Measurements from ENCODE around the gene AGPAT3.

The AGPAT3 gene

DNA sequence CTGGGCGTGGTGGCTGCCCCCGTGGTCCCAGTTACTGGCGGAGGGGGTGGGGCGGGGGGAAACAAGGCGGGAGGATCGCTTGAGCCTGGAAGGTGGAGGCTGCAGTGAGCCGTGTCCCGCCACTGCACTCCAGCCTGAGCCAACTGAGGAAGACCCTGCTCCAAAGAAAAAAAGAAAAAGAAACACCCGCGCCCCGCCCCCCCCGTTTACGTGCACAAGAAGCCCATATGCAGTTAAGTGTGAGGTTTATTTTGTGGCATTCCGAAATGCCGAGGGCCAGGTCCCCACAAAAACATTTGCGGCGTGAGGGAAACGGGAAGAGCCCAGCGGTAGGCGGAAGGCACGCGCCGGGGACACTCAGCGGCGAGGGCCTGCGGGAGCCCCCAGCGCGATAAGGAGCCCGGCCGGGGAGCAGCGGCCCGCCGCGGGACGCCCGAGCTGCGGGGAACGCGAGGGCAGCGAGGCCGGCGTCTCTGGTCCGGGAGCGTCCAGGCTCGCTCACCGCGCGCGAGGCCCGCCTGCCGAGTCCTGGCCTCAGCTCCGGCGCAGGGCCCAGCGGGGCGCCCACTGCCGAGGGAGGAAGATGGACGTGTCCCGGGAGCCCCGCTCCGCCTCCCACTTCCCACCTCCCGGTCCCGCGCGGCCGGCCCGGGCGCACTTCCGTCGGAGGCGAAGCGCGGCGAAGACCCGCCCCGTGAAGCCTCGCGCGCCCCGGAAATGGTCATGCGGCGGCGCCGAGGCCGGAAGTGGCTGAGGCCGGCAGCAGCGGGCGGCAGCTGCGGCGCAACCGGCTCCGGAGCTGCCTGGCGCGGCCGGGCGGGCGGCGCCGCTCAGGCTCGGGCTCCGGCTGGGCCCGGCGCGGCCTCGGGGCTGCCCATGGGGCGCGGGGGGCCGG is 146.8 kb downstream of the AGPAT3 start, which contains the start of gene TRAPPC10:
Gene TRAPPC10 (plus strand): TSS at position 731 of the 895 bp plus-strand sequence. CDS start 185 bp downstream, outside the sequence.
- Histone ChIP-seq H3K9me3 (ENCODE audit: control insufficient read depth, insufficient read depth, low read length) (no peaks in the 10 kb centered on the region), H3K4me3 (ENCODE audit: low read length) (peak within 1 kb of the TSS; percentile 76), H3K27me3 (ENCODE audit: control insufficient read depth, insufficient read depth, low read length) (no peaks in the 10 kb centered on the region), H3K36me3 (ENCODE audit: control insufficient read depth, insufficient read depth, low read length) (no peaks in the 10 kb centered on the region), H3K4me1 (ENCODE audit: control insufficient read depth, insufficient read depth, low read length) (peaks cover 1% of the 10 kb centered on the region; the same call in 1 of the 2 replicates), H3K27ac (ENCODE audit: low read length) (no peak within 1 kb of the TSS)
- peak; percentile 41 for DNase-seq (ENCODE audit: low read depth, low spot score)
- no CpG with 5 or more reads among the region's 107 CpGs for WGBS (ENCODE audit: insufficient coverage, insufficient read length)

DNA sequence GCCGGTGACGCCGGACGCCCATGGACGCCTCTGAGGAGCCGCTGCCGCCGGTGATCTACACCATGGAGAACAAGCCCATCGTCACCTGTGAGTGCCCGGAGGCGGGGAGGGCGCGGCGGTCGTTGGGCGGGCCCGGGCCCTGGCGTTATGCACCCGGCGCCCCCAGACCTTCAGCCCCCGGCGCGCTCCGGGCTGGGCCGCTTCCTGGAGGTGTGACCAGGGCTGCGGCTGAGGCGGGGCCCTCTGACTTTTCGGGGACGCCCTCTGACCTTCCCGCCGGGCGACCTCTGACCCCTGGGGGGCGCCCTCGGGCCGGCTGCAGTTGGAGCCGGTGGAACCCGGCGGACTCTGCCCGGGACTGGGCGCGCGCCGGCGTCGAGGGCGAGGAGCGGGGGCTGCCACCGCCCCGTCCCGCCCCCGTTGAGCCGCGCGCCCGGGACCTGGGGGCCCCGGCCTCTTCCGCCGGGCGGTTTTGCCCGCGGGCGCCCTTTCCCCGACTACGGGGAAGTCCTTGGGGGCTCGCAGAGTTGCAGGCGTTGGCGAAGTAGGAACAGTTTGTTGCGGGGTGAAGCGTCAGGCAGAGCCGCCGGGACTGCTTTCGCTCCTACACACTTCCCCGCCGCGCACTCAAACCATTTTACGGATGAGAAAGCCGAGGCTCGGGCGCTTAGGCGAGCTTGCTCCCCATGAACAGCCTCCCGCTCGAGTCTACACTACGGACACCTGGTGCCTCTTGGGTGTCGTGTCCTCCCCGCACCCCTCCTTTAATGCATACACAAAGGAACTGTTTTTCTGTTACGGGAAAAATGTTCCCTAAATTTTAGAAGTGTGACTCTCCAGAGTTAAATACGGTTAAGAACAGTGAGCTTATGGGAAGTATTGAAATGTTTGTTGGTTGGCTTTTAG is 147.7 kb downstream of the AGPAT3 start:
- no peaks in the 10 kb centered on the region for H3K36me3 ChIP-seq (ENCODE audit: control insufficient read depth, insufficient read depth, low read length)
- peak overlapping the region; percentile 76 for H3K4me3 ChIP-seq (ENCODE audit: low read length)
- H3K27me3 ChIP-seq (ENCODE audit: control insufficient read depth, insufficient read depth, low read length) = no peaks in the 10 kb centered on the region
- H3K9me3 ChIP-seq (ENCODE audit: control insufficient read depth, insufficient read depth, low read length) = no peaks in the 10 kb centered on the region
- H3K27ac ChIP-seq (ENCODE audit: low read length) = no peak overlapping the region
- peaks cover 1% of the 10 kb centered on the region; the same call in 1 of the 2 replicates for H3K4me1 ChIP-seq (ENCODE audit: control insufficient read depth, insufficient read depth, low read length)
- DNase-seq (ENCODE audit: low read depth, low spot score) = peak; percentile 37
- WGBS (ENCODE audit: insufficient coverage, insufficient read length) = no CpG with 5 or more reads among the region's 87 CpGs

DNA sequence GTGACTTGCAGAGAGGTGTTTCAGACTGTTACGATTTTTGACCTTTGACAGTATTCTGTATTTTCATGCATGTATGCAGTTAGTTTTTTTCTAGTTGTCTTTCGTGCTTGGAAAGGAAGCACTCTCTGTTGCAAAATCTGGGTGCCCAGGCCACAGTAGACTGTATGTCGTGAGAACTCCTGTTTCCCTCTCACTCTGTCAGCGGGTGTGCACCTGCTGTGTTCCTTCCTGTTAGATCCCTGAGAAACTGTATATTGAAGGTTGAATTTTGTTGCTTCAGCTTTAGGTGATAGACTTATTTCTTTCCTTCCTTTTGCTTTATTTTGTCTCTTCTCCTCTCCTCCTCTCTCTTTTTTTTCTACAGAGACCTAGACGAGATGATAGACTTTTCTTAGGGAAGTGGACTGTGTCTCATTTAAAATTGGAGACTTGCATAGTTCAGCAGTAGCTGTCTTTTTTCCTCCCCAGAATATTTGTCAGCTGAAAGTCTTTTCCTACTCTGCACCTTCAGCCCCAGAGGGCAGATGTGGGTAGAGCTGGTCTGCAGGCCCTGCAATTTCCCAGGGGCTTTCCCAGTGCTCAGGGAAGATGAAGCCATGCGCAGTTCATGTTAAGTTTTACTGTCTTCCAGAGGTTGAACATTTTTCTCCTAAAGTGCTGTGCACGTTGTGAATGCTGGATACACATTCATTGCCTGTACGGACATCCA is 148.5 kb downstream of the AGPAT3 start:
- Histone ChIP-seq H3K4me1 (ENCODE audit: control insufficient read depth, insufficient read depth, low read length) (peaks cover 1% of the 10 kb centered on the region; the same call in 1 of the 2 replicates), H3K4me3 (ENCODE audit: low read length) (peak overlapping the region; percentile 76; the same call in 1 of the 2 replicates), H3K36me3 (ENCODE audit: control insufficient read depth, insufficient read depth, low read length) (no peaks in the 10 kb centered on the region), H3K27me3 (ENCODE audit: control insufficient read depth, insufficient read depth, low read length) (no peaks in the 10 kb centered on the region), H3K9me3 (ENCODE audit: control insufficient read depth, insufficient read depth, low read length) (no peaks in the 10 kb centered on the region), H3K27ac (ENCODE audit: low read length) (no peak overlapping the region)
- no CpG with 5 or more reads among the region's 8 CpGs for WGBS (ENCODE audit: insufficient coverage, insufficient read length)
- no peak for DNase-seq (ENCODE audit: low read depth, low spot score)

DNA sequence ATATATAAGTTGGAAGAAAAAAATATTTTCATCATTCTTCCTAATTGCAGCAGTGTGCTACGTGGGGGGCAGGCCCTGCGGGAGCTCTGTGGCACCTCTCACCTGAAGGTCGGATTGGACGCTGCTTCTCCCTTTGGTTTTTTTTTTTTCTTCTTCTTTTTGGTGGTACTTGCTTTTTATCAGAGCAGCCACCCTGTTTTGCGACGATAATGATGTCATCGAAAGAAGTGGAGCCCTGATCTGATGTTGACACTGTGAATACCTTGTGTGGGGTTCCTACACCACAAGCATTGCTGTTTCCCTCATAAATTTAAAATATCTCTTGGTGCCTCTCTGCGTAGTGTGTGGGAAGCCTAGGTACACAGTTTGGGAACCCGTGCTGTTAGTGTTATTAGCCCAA is 152.6 kb downstream of the AGPAT3 start:
- Histone ChIP-seq H3K4me1 (ENCODE audit: control insufficient read depth, insufficient read depth, low read length) (peaks cover 1% of the 10 kb centered on the region; the same call in 1 of the 2 replicates), H3K27me3 (ENCODE audit: control insufficient read depth, insufficient read depth, low read length) (no peaks in the 10 kb centered on the region), H3K36me3 (ENCODE audit: control insufficient read depth, insufficient read depth, low read length) (no peaks in the 10 kb centered on the region), H3K4me3 (ENCODE audit: low read length) (no peak overlapping the region), H3K9me3 (ENCODE audit: control insufficient read depth, insufficient read depth, low read length) (no peaks in the 10 kb centered on the region), H3K27ac (ENCODE audit: low read length) (no peak overlapping the region)
- no CpG with 5 or more reads among the region's 9 CpGs for WGBS (ENCODE audit: insufficient coverage, insufficient read length)
- DNase-seq (ENCODE audit: low read depth, low spot score) = no peak

DNA sequence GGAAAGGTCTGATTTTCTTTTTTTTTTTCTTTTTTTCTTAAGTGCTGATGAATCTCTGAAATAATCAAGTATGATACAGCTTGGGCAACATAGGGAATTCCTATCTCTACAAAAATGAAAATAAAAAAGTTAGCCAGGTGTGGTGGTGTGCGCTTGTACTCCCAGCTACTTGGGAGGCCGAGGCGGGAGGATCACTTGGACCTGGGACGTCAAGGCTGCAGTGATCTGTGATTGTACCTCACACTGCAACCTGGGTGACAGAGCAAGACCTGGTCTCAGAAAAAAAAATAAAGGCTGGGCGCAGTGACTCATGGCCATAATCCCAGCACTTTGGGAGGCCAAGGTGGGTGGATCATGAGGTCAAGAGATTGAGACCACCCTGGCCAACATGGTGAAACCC is 153.1 kb downstream of the AGPAT3 start:
- H3K36me3 ChIP-seq (ENCODE audit: control insufficient read depth, insufficient read depth, low read length) = no peaks in the 10 kb centered on the region
- no peaks in the 10 kb centered on the region for H3K9me3 ChIP-seq (ENCODE audit: control insufficient read depth, insufficient read depth, low read length)
- no CpG with 5 or more reads among the region's 5 CpGs for WGBS (ENCODE audit: insufficient coverage, insufficient read length)
- peaks cover 1% of the 10 kb centered on the region; the same call in 1 of the 2 replicates for H3K4me1 ChIP-seq (ENCODE audit: control insufficient read depth, insufficient read depth, low read length)
- no peak overlapping the region for H3K4me3 ChIP-seq (ENCODE audit: low read length)
- no peak for DNase-seq (ENCODE audit: low read depth, low spot score)
- H3K27me3 ChIP-seq (ENCODE audit: control insufficient read depth, insufficient read depth, low read length) = no peaks in the 10 kb centered on the region
- no peak overlapping the region for H3K27ac ChIP-seq (ENCODE audit: low read length)

DNA sequence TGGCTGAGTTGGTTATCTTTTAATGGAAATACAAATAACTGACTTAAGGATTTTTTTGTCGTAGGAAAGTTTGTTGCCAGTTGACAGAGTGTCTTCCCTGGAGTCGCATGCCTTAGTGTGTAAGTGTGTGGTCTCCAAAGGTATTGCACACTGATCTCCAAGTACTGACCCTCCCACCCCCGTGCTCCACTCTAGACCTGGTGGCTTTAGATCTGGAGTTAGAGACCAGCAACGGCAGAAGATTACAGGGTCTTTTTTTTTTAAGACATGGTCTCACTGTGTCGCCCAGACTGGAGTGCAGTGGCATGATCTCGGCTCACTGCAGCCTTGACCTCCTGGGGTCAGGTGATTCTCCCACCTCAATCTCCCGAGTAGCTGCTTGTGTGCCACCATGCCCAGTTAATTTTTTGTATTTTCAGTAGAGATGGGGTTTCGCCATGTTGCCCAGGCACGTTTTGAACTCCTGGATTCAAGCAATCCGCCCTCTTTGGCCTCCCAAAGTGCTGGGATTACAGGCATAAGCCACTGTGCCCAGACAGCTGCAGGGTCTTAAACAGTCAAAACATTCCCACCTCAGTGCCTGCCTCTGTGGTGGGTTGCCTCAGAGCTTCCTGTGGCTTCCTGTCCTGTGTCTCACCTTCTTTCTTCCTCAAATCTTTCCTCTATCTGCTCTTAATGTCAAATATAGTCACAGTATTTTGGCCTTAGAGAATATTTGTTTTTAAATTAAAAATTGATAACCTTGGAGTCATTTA is 154.0 kb downstream of the AGPAT3 start:
- Histone ChIP-seq H3K9me3 (ENCODE audit: control insufficient read depth, insufficient read depth, low read length) (no peaks in the 10 kb centered on the region), H3K27me3 (ENCODE audit: control insufficient read depth, insufficient read depth, low read length) (no peaks in the 10 kb centered on the region), H3K4me3 (ENCODE audit: low read length) (no peak overlapping the region), H3K36me3 (ENCODE audit: control insufficient read depth, insufficient read depth, low read length) (no peaks in the 10 kb centered on the region), H3K27ac (ENCODE audit: low read length) (no peak overlapping the region), H3K4me1 (ENCODE audit: control insufficient read depth, insufficient read depth, low read length) (no peaks in the 10 kb centered on the region)
- no CpG with 5 or more reads among the region's 10 CpGs for WGBS (ENCODE audit: insufficient coverage, insufficient read length)
- DNase-seq (ENCODE audit: low read depth, low spot score) = no peak

DNA sequence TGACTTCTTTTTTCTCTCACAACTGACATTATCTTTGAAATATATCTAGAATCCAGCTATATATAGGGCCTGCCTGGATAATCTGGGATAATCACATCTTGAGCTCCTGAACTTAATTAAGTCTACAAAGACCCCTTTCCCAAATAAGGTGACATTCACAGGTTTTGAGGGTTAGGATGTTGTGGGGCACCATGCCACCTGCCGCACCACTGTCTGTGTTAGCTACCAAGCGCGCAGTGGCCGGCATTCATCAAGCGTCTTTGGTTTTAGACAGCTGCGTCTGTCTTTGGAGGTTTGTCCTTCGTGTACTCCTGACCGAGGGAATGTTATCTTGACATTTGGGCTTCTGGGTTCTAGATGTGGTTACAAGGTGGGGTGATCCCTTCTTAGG is 154.5 kb downstream of the AGPAT3 start:
- Histone ChIP-seq H3K4me3 (ENCODE audit: low read length) (no peak overlapping the region), H3K27me3 (ENCODE audit: control insufficient read depth, insufficient read depth, low read length) (no peaks in the 10 kb centered on the region), H3K27ac (ENCODE audit: low read length) (no peak overlapping the region), H3K9me3 (ENCODE audit: control insufficient read depth, insufficient read depth, low read length) (no peaks in the 10 kb centered on the region), H3K36me3 (ENCODE audit: control insufficient read depth, insufficient read depth, low read length) (no peaks in the 10 kb centered on the region), H3K4me1 (ENCODE audit: control insufficient read depth, insufficient read depth, low read length) (no peaks in the 10 kb centered on the region)
- no CpG with 5 or more reads among the region's 8 CpGs for WGBS (ENCODE audit: insufficient coverage, insufficient read length)
- no peak for DNase-seq (ENCODE audit: low read depth, low spot score)

DNA sequence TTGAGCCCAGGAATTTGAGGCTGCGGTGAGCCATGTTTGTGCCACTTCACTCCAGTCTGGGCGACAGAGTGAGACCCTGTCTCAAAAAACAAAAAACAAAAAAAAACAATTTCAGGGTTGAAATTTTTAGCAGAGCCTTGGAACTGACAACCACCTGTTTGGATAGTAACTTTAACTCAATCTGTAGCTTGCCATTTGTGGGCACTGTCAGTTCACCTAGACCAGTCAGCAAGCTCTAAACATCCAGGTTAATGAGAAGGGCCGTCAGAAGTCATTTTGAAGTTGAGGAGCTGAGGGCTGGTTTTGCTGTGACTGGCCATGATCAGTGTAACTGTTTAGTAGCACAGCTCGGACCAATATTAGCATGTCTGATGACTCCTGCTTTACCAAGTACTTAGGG is 155.5 kb downstream of the AGPAT3 start:
- H3K4me3 ChIP-seq (ENCODE audit: low read length) = no peak overlapping the region
- no peak overlapping the region for H3K27ac ChIP-seq (ENCODE audit: low read length)
- H3K9me3 ChIP-seq (ENCODE audit: control insufficient read depth, insufficient read depth, low read length) = no peaks in the 10 kb centered on the region
- no peak for DNase-seq (ENCODE audit: low read depth, low spot score)
- H3K4me1 ChIP-seq (ENCODE audit: control insufficient read depth, insufficient read depth, low read length) = peaks cover 3% of the 10 kb centered on the region; the same call in 1 of the 2 replicates
- no peaks in the 10 kb centered on the region for H3K27me3 ChIP-seq (ENCODE audit: control insufficient read depth, insufficient read depth, low read length)
- WGBS (ENCODE audit: insufficient coverage, insufficient read length) = no CpG with 5 or more reads among the region's 4 CpGs
- H3K36me3 ChIP-seq (ENCODE audit: control insufficient read depth, insufficient read depth, low read length) = no peaks in the 10 kb centered on the region

DNA sequence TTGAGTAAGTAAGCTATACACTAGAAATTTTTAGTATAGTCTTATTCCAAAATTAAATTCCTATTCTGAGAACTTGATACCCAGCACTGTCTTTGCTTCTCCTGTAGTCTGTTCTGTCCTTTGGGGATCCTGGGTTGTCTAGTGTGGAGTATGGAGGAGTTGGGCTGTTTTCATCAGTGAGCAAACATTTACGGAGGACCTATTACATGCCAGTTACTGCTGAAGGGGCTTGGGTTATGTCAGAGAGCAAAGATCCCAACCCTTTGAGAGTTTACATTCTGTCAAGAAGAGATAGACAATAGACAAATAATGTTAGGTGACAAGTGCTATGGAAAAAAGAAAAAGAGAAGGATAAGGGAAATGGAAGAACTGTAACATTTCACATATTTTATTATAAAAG is 156.0 kb downstream of the AGPAT3 start:
- Histone ChIP-seq H3K4me3 (ENCODE audit: low read length) (no peak overlapping the region), H3K27me3 (ENCODE audit: control insufficient read depth, insufficient read depth, low read length) (no peaks in the 10 kb centered on the region), H3K36me3 (ENCODE audit: control insufficient read depth, insufficient read depth, low read length) (no peaks in the 10 kb centered on the region), H3K4me1 (ENCODE audit: control insufficient read depth, insufficient read depth, low read length) (peaks cover 3% of the 10 kb centered on the region; the same call in 1 of the 2 replicates), H3K27ac (ENCODE audit: low read length) (no peak overlapping the region), H3K9me3 (ENCODE audit: control insufficient read depth, insufficient read depth, low read length) (no peaks in the 10 kb centered on the region)
- no peak for DNase-seq (ENCODE audit: low read depth, low spot score)
- no CpG with 5 or more reads among the region's 1 CpG for WGBS (ENCODE audit: insufficient coverage, insufficient read length)
